Activated gamma-delta T cell treated with anti-CD3 and anti-CD28 coated beads, Interleukin-2, amount 50 U/mL, for 16 hours (primary cell): ENCODE data around the gene CRABP2.
A peak's percentile ranks its signal among the peaks of the same experiment; 100 is the strongest.

Experiments used
- DNase-seq: peaks from one replicate; pipeline ENCODE4 v3.0.0-alpha.2; 2020; ENCODE audit warnings: low read depth

CRABP2 gene

DNA sequence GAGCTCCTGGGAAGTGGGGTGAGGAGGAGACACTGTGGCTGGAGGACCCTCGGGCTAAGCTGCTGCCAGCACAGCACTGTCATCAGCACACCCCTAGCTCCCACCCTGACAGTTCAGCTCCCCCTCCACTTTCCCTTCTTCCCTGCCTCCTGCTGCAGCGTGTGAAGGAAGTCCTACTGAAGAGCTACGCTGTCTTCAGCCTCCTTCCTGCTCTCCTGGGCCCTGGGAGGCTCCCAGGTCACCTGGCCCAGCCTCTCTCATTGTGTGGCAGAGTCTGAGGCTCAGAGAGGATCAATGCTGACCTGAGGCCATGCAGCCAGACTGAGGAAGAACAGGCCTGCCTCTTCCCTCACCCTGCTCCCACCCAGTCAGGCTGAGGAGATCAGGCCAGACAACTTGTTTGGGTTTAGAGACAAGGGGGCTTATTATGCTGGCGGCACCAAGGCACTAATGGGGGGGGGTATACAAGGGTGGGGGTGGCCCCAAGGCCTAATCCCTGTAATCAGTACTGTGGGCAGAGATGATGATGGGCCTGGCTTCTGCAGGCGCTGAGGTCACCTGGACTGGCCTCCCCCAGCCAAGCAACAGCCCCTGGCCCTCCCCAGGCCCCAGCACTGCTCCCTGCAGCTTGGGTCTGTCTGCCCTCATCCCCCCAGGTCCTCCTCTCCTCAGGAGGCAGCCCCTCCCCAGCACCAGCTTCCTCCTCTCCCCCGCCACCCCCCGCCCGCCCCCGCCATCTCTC lies 37.2 kb downstream of the CRABP2 start:
- no peak for DNase-seq

DNA sequence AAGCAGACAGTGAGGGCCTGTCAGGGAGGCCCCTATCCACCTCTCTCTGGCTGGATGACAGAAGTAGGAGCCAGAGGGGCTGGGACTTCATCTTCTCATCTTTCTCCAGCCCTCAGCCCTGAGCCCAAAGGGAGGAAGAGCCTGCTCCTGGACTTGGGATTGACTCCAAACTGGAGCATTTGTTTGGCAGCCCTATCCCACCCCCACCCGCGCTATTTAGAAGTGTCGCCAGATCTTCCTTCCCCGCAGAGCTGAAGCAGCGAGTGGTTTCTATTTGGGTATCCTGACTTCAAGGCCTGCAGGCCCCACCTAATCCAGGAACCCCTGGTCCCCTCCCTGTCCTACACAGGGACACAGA lies 37.8 kb downstream of the CRABP2 start:
- no peak for DNase-seq

DNA sequence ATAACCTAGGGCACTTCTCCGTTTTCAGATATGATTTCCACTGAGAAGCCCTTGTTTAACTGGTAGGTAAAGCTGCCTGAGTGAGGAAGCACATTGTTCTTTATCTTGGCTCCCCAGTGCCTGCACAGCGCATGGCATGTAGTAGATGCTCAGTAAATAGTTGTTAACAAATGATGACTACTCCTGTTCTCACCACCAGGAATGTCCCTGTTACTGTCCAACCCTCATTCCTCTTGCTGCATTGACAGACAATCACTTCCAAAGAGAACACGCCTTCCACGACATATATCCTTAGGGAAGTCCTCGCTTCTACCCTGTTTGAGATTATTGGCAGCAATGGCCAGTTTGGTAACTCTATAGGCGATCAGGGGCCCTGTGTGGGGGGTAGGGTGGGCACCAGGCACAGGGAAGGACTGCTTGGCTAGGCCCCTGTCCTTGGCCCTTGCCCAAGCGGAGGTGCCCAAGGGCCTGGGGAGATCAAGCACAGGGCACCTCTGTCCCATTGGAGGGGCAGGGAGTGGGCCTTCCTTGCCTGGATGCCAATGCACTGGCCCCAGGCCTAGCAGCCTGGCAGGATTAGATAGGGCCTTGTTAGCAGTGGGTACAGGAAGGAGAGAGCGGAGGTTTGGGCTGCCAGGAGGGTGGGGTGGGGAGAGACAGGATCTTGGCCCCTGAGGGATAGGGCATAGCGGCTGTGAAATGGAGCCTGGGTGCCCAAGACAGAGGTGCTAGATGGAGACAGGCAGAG lies 38.3 kb downstream of the CRABP2 start:
- DNase-seq, result no peak

DNA sequence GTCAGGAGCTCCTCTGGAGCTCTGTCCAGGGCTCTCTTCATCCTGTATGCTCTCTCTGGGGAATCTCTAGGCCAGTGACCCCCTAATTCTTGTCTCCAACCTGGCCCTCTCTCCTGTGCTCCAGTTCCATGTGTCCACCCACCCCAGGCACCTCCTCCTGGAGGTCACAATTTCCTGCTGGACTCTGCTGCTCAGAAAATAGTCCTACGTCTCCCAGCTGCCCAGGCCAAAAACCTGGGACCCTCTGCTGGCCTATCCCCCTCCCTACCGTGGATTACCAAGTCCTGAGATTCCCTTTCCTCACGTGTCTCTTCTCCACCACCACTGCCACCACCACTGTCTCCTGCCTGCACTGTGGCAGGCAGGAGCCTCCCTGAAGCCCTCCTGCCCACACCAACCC lies 39.8 kb downstream of the CRABP2 start:
- no peak for DNase-seq

DNA sequence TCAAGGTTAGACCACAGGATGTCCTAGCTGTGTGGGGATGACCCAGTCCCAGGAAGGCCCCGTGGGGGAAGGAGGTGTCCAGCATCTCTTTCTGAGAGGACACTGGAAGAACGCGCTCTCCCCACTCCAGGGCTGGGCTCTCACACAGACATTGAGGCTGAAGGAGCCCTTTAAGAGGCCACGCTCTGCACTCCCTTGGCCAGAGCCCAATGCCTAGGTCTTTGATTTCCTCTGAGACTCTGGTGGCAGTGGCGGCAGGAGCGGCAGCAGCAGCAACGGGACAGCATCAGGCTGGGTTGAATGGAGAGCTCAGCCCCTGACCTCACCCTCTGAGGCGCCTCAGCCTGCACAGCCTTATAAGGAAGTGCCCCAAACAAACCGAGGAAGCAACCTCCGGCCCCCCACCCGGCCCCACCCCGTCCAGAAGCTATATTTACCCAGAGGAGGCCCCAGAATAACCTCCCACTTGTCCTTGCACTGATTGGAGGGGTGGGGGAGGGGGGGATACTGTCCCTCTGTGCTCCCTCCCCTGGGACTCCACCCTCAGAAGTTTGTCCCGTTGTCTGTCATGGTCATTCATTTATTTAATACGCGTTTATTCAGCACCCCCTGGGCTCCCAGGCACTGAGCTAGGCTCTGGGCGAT lies 40.5 kb downstream of the CRABP2 start:
- DNase-seq, result no peak

DNA sequence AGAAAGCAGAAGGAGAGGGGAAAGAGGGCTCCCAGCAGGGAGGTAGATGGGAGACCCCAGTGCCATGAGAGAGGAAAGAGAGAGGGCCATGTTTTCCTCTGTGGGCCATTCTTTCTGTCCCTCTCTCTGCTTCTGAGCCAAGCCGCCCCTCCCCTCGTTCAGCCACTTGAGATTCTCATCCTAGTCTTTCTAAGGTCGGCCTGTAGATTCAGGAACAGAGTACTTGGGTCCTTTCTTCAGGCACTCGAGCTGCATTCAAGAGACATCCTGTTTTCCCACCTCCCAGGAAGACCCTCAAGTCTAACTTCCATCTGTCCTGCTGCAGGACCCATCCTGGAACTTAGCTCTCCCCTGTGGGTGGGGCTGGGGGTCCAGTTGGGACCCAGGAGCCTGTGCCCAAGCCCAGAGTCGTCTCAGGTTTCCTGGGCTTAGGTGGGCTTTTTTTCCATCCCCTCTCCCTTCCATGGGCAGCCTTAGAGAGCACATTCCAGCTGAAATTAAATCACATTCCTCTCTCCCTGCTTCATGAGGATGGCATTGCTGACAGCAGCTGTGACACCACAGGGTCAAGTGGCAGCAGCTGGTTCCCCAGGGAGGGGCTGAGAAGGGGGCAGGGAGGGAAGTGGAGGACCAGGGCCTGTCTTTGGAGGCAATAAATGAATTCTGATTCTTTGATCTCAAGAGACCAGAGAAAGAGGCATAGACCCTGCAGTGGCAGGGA lies 41.2 kb downstream of the CRABP2 start:
- DNase-seq, result no peak

GRCh38 chr1:156663178-156663577 lies 42.2 kb downstream of the CRABP2 start:
- DNase-seq, result no peak

- no peak for DNase-seq
Measured at GRCh38 chr1:156662800-156663055, 42.7 kb downstream of the CRABP2 start.

GRCh38 chr1:156662005-156662799 lies 43.2 kb downstream of the CRABP2 start:
- DNase-seq, result no peak

DNA sequence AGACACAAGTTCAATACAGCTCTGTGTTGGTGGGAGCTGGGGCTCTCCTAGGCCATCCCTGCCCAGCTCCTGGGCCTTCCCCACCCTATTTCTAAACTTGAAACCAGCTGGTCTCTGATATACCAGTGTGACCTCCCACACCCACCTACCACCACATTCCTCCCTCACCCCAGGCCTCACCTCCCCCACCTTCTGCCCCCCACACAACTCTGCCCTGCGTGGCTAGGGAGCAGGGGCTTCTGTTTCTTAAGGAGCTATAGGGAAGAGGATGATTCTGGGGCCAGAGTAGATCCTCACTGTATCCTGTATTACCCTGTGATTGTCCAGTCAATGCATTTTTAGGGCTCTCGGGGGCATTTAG lies 44.7 kb downstream of the CRABP2 start:
- no peak for DNase-seq

DNA sequence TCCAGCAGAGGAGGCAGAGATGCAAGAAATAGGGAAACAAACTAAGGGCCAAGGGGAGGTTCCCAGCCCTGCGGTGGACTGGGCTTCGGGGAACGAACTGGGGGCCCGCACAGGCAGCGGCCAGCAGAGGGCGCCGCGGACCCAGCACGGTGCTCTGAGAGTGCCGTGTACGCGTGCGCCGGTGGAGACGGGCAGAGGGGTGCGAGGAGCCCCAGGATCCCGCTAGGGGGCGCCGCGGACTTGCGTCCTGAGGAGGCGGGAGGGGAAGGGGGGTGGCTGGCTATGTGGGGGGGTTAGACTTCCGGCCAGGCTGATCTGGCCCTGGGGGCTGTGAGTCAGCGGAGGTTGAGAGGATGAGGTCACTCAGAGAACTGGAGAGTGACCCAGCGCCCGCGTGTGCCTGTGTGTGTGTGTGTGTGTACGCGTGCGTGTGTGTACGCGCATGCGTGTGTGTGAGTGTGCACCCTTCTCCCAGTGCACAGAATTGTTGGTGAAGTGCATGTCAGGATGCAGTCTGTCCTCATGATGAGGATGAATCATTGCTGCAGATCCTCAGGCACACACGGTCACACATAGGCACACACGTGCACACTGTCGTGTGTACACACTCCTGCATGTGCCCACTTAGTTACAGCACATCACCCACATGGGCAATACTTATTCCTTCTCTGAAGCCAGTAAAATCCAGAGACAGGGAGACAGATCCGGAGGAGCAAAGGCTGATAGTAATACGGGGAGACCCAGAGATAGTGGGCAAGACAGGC lies 45.2 kb downstream of the CRABP2 start:
- peak; percentile 85 for DNase-seq

GRCh38 chr1:156659661-156659987 lies 45.8 kb downstream of the CRABP2 start:
- no peak for DNase-seq

DNA sequence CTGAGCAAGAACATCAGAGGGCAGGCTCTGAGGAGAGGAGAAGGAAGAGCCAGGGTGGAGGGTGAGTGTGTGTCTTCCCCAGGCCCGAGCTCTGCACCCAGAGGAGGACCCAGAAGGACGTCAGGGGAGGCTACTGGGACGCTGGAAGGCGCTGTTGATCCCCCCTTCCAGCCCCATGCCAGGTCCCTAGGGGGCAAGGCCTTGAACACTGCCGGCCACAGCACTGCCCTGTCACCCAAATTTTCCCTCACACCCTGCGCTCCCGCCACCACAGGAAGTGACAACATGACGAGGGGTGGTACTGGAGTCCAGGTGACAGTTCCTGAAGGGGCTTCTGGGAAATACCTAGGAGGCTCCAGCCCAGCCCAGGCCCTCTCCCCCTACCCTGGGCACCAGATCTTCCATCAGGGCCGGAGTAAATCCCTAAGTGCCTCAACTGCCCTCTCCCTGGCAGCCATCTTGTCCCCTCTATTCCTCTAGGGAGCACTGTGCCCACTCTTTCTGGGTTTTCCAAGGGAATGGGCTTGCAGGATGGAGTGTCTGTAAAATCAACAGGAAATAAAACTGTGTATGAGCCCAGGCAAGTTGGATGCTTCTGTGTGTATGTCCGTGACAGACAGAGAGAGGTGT lies 46.3 kb downstream of the CRABP2 start:
- no peak for DNase-seq

DNA sequence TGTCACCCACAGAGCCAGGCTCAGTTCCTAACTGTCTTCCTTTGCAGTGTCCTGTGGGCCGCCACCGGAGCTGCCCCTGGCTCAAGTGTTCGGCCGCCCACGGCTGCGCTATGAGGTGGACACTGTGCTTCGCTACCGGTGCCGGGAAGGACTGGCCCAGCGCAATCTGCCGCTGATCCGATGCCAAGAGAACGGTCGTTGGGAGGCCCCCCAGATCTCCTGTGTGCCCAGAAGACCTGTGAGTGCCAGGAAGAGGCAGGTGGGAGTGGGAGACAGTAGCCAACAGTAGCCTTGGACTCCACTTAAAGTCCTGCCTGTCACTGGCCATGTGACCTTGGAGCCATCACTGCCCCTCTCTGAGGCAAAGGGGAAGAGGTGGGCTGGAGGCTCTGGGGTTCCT lies 46.9 kb downstream of the CRABP2 start:
- no peak for DNase-seq

- DNase-seq, result no peak
Measured at GRCh38 chr1:156657741-156658319, 47.6 kb downstream of the CRABP2 start.

DNA sequence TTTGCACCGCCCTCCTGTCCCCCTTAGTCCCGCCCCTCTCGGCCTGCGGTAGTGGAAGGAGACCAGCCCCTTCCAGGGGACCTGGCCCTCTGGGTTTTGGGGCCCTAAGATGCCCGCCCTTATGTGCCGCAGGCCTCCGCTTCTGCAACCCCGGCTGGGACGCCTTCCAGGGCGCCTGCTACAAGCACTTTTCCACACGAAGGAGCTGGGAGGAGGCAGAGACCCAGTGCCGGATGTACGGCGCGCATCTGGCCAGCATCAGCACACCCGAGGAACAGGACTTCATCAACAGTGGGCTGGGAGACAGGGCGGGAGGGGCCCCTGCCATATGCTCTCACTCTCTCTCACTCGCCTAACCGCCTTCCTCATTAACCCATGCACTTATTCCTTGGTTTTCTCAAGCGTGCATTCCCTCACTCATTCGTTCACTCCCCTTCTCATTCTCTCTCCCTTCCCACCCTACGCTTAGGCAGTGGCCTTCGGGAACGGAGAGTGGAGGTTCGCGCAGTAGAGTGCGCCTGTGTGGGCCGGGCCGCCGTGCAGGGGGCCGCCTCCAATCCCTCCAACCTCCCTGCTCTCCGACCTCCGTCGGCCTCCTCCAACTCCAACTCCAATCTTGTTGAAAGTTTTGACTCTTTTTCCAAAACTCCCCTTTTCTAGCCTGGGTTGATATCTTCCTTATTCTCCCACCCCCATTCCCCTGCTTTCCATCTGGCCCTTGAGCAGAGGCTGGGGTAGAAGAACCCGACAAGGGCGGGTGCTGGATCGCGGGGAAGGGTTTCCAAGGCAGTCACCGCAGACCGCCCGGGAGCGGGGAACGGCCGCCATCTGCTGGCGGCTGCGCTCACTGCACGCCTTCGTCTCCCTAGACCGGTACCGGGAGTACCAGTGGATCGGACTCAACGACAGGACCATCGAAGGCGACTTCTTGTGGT lies 48.3 kb downstream of the CRABP2 start:
- DNase-seq, result peak; percentile 60

DNA sequence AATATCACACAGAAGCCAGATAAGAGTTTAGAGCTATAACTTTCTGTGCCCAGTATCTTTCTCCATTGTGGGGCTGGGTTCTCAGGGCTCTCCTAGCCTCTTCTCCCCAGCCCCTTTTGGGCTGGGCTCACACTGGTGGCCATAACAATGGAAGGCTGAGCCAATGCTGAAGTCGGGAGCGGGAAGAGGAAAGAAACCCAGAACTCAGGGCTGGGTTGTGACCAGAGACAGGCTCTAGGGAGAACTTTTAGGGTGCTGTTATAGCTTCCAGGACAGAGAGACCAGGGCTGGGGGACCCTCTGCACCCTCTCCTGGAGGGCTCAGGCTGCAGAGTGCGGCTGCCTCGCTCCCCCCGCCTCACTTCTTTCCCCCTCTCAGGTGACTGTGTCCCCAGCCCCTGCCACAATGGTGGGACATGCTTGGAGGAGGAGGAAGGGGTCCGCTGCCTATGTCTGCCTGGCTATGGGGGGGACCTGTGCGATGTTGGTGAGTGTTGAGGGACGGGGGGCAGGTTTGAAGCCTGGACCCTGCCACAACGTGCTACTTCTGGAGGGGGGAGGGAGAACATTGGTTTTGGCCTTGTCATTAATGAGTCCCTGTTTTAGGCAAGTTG lies 49.4 kb downstream of the CRABP2 start:
- DNase-seq, result no peak

DNA sequence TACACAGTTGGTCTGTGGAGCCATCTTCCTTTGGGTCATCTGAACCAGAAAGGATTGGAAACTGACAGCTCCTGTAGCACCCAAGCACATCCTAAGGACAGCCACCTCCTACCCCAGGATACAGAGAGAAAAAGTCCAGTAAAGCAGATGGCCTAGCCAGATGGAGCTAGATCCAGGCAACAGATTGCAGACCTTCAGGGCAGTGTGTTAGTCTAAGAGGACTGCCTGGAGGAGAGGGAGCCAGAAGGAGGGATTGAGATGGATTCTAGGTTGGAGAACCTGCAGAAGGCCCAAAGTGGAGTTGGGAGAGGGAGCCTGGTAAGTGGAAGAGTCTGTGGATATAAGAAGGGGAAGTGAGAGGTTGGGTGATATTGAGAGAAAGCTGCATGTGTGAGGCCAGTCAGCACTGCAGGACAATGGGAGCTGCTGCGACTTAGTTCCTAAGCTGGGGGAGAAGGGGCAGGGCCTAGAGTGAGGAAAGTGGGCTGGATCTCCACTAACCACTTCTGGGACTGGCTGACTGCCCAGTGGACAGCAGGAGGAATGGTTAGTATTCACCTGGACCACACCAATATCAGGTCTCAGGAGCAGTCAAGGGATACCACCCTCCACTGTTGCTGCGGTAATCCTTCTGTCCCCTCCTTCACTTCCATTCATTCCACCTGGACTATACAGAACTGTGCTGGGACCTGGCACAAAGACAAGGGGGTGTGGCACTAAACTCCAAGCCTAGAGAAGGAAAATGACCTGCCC lies 50.1 kb downstream of the CRABP2 start:
- no peak for DNase-seq
